Spleen (tissue), 11 donors: ENCODE measurements around the gene C1orf35. TPM values are rescaled to one million over a fixed set of nuclear protein-coding genes. Genes with fewer than 3 reads are reported as not detected.

ENCODE experiments used
- DNase-seq: peaks from one replicate; pipeline ENCODE4 v3.0.0-alpha.2; 2020
- H3K27ac ChIP-seq, 8 donors: fragments of 200-600 bp; sonication (generic) in 7 of 8; 1 replicate in 4 of 8; 2 replicates in 4 of 8; pipeline versions ENCODE4 v1.5.0 to v1.8.0; 2016 to 2021; ENCODE audit warnings: inconsistent platforms in 4 of 8, mild to moderate bottlenecking in 4 of 8, moderate library complexity in 1 of 8
- H3K27me3 ChIP-seq, 7 donors: fragments of 200-600 bp; sonication (generic) in 6 of 7; replicated peaks in 1 of 7; 1 replicate in 4 of 7; 2 replicates in 3 of 7; pipeline versions ENCODE4 v1.5.0 to v1.8.0; 2016 to 2021; ENCODE audit warnings: inconsistent platforms in 3 of 7, mild to moderate bottlenecking in 1 of 7
- H3K36me3 ChIP-seq, 6 donors: fragments of 200-600 bp; sonication (generic) in 5 of 6; 1 replicate in 4 of 6; 2 replicates in 2 of 6; pipeline versions ENCODE4 v1.5.0 to v1.8.0; 2016 to 2021; ENCODE audit warnings: inconsistent platforms in 2 of 6
- H3K4me1 ChIP-seq, 6 donors: fragments of 200-600 bp; sonication (generic) in 5 of 6; 1 replicate in 3 of 6; 2 replicates in 3 of 6; pipeline versions ENCODE4 v1.5.0 to v1.8.0; 2016 to 2021; ENCODE audit warnings: inconsistent platforms in 3 of 6
- H3K4me3 ChIP-seq, 8 donors: fragments of 200-600 bp; sonication (generic) in 7 of 8; 1 replicate in 4 of 8; 2 replicates in 4 of 8; pipeline versions ENCODE4 v1.5.0 to v1.8.0; 2016 to 2021; ENCODE audit warnings: inconsistent platforms in 4 of 8, mild to moderate bottlenecking in 4 of 8, moderate library complexity in 2 of 8
- H3K9me3 ChIP-seq, 8 donors: fragments of 200-600 bp; sonication (generic) in 7 of 8; 1 replicate in 4 of 8; 2 replicates in 4 of 8; pipeline versions ENCODE4 v1.5.0 to v1.8.0; 2016 to 2021; ENCODE audit warnings: inconsistent platforms in 4 of 8
- CTCF ChIP-seq, 11 experiments: fragments of 200-600 bp in 7 of 11; fragments of 450-650 bp in 4 of 11; sonication (generic) in 4 of 11; IDR thresholded peaks in 8 of 11; conservative IDR thresholded peaks in 3 of 11; 1 replicate in 7 of 11; 2 replicates in 4 of 11; pipeline versions ENCODE4 v1.4.0 to v1.8.0; 2016 to 2021; ENCODE audit warnings: antibody characterized with exemption in 11 of 11, inconsistent platforms in 4 of 11, mild to moderate bottlenecking in 1 of 11
- POLR2A ChIP-seq, 3 donors: fragments of 450-650 bp; IDR thresholded peaks; one replicate each; pipeline ENCODE4 v1.5.1; 2017; ENCODE audit warnings: antibody characterized with exemption in 3 of 3, mild to moderate bottlenecking in 1 of 3
- POLR2AphosphoS5 ChIP-seq, 3 donors: sonication (generic); formaldehyde crosslinking; IDR thresholded peaks; one replicate each; pipeline ENCODE4 v1.5.1; 2017; ENCODE audit warnings: antibody characterized with exemption in 3 of 3
- WGBS, 5 donors: extraction: QIAGEN DNeasy Blood & Tissue Kit in 3 of 5; methylation state at CpG; one replicate each; pipeline versions ENCODE4 v1.1.5 to v1.1.7; 2013 to 2018; 5-methylcytosine and 5-hydroxymethylcytosine counted together
- intact Hi-C: fragments of 100-400 bp; cut with DNase I; formaldehyde crosslinking; loops from one replicate; pipeline ENCODE4 v1.15.0; 2023; ENCODE audit warnings: low total_unique reads
- polyA plus RNA-seq, 3 donors: library from polyadenylated mRNA; stranded (reverse); fragments of 200-250 nt; gene quantifications; one replicate each; pipeline ENCODE4 v1.2.1, GENCODE V29; 2013
- total RNA-seq, 7 donors: library from RNA; depleted of rRNA in 3 of 7; stranded (reverse); fragments of >200 nt in 3 of 7; fragmentation: NEBNext Ultra II Directional in 4 of 7; extraction: Animal tissue kit (Norgen Biotek cat#: 25700) in 4 of 7; gene quantifications; one replicate each; pipeline versions ENCODE4 v1.1.0 to v1.2.1, GENCODE V29; 2016 to 2021
- donor health status: healthy with polysubstance abuse.
- donor health status: DM: no; HTN: no; CAD: no; lungs with moderate emphysema.
- donor health status: DM: no; HTN: no; CAD: no.
- donor health status: Bipolar disorder and iron deficiency.
- donor health status: healthy.
- donor health status: DM: no; HTN: no; CAD: no.
- donor health status: DM: yes; HTN: yes; CAD: no.

Gene C1orf35
- total and polyA plus RNA-seq, 10 donors, result 7.3 to 23.4 (median 12.5) TPM

- DNase-seq, result peak; percentile 75
- Histone ChIP-seq H3K9me3 (no peaks in the 10 kb centered on the region), H3K27ac (peak overlapping the region in 4 of 8 donors; percentile 94 to 97 (median 96)), H3K4me1 (peaks cover 18 to 87% (median 52%) of the 10 kb centered on the region in 6 donors), H3K36me3 (peaks cover 0 to 59% (median 47%) of the 10 kb centered on the region in 6 donors), H3K27me3 (no peaks in the 10 kb centered on the region), H3K4me3 (peak overlapping the region in 2 of 8 donors; percentile 95 to 98)
- WGBS, 5 donors, result 75 to 87% (median 82%) methylated on average over 12 of the region's 12 CpGs
- TF ChIP-seq POLR2AphosphoS5 (IDR thresholded peaks at IDR 0.05), result peak; percentile 21 to 58 (median 36)
- no peak for TF ChIP-seq CTCF (IDR thresholded peaks at IDR 0.05 in 8 of 11, conservative IDR thresholded peaks at IDR 0.05 in 3 of 11)
- no peak for TF ChIP-seq POLR2A (IDR thresholded peaks at IDR 0.05)
- intact Hi-C loops, result no loop called here
Measured at GRCh38 chr1:228100822-228101613, 2.1 kb downstream of the C1orf35 start.

- intact Hi-C loops, result no loop called here
- peak; percentile 69 for DNase-seq
- Histone ChIP-seq H3K4me3 (no peak overlapping the region), H3K4me1 (peaks cover 19 to 90% (median 59%) of the 10 kb centered on the region in 6 donors), H3K27me3 (no peaks in the 10 kb centered on the region), H3K36me3 (peaks cover 0 to 69% (median 46%) of the 10 kb centered on the region in 6 donors), H3K27ac (no peak overlapping the region), H3K9me3 (peaks cover 0 to 10% (median 10%) of the 10 kb centered on the region in 8 donors)
- 53 to 87% (median 82%) methylated on average over 2 to 4 of the region's 4 CpGs for WGBS, 5 donors
- TF ChIP-seq POLR2A (IDR thresholded peaks at IDR 0.05), result no peak
- TF ChIP-seq CTCF (IDR thresholded peaks at IDR 0.05 in 8 of 11, conservative IDR thresholded peaks at IDR 0.05 in 3 of 11), result no peak
- TF ChIP-seq POLR2AphosphoS5 (IDR thresholded peaks at IDR 0.05), result peak; percentile 31 to 60 (median 45)
Measured at GRCh38 chr1:228099331-228099732, 3.8 kb downstream of the C1orf35 start.

- Histone ChIP-seq H3K4me3 (no peak overlapping the region), H3K9me3 (peaks cover 0 to 18% (median 15%) of the 10 kb centered on the region in 8 donors), H3K27me3 (no peaks in the 10 kb centered on the region), H3K27ac (no peak overlapping the region), H3K4me1 (peaks cover 12 to 89% (median 55%) of the 10 kb centered on the region in 6 donors), H3K36me3 (peaks cover 0 to 78% (median 46%) of the 10 kb centered on the region in 6 donors)
- TF ChIP-seq POLR2AphosphoS5 (IDR thresholded peaks at IDR 0.05), result peak; percentile 54 to 79 (median 57)
- no peak for TF ChIP-seq POLR2A (IDR thresholded peaks at IDR 0.05)
- intact Hi-C loops, result no loop called here
- 90 to 93% (median 92%) methylated on average over 19 to 28 of the region's 28 CpGs for WGBS, 5 donors
- DNase-seq, result peak; percentile 71
Measured at GRCh38 chr1:228098323-228098931, 4.7 kb downstream of the C1orf35 start.

- Histone ChIP-seq H3K36me3 (peaks cover 0 to 87% (median 46%) of the 10 kb centered on the region in 6 donors), H3K9me3 (peaks cover 0 to 18% (median 15%) of the 10 kb centered on the region in 8 donors), H3K4me3 (no peak overlapping the region), H3K27me3 (no peaks in the 10 kb centered on the region), H3K4me1 (peaks cover 12 to 96% (median 61%) of the 10 kb centered on the region in 6 donors), H3K27ac (no peak overlapping the region)
- DNase-seq, result peak; percentile 75
- intact Hi-C loops, result no loop called here
- WGBS, 5 donors, result 87 to 92% (median 89%) methylated on average over 27 to 34 of the region's 34 CpGs
- no peak for TF ChIP-seq POLR2A (IDR thresholded peaks at IDR 0.05)
- peak; percentile 23 to 72 (median 55) for TF ChIP-seq POLR2AphosphoS5 (IDR thresholded peaks at IDR 0.05)
Measured at GRCh38 chr1:228097333-228098081, 5.6 kb downstream of the C1orf35 start.
